C4-2B (cell line): ENCODE results near the gene SPNS2.

ENCODE experiments used
- CTCF ChIP-seq: fragments of 450-650 bp; conservative IDR thresholded peaks from 2 replicates; pipeline ENCODE4 v1.5.1; 2017; ENCODE audit warnings: mild to moderate bottlenecking
- ZFX ChIP-seq: fragments of 450-650 bp; IDR thresholded peaks from 2 replicates; pipeline ENCODE4 v1.6.1; 2017

GRCh38 chr17:4476017-4476416 is 22.7 kb upstream of the SPNS2 start:
- no peak for TF ChIP-seq CTCF
- no peak for TF ChIP-seq ZFX
